Mesodermal cell (in vitro differentiated cells): ENCODE measurements around the gene PODNL1.

Experiments used
- H3K27ac ChIP-seq: 2 replicates; pipeline ENCODE4 v1.7.0; 2013; ENCODE audit warnings: mild to moderate bottlenecking, low read depth, low read length, moderate library complexity; ENCODE audit not compliant: severe bottlenecking
- H3K36me3 ChIP-seq: 2 replicates; pipeline ENCODE4 v1.7.1; 2013; ENCODE audit warnings: mild to moderate bottlenecking, low read length, moderate library complexity; ENCODE audit not compliant: control insufficient read depth, insufficient read depth
- H3K4me1 ChIP-seq: one replicate; pipeline ENCODE4 v1.7.1; 2013; ENCODE audit warnings: mild to moderate bottlenecking, low read length; ENCODE audit not compliant: insufficient read depth, control insufficient read depth, poor library complexity, severe bottlenecking
- H3K4me3 ChIP-seq: 2 replicates; pipeline ENCODE4 v1.7.0; 2013; ENCODE audit warnings: low read length, control low read depth, mild to moderate bottlenecking; ENCODE audit not compliant: insufficient read depth, poor library complexity, severe bottlenecking; ENCODE audit errors: extremely low read depth
- H3K9me3 ChIP-seq: 2 replicates; pipeline ENCODE4 v1.7.1; 2013; ENCODE audit warnings: mild to moderate bottlenecking, low read length, moderate library complexity; ENCODE audit not compliant: control insufficient read depth
- WGBS, 2 experiments: methylation state at CpG; one replicate each; pipeline ENCODE4 v1.1.5; 2013; ENCODE audit warnings: missing lambda C conversion rate in 2 of 2; ENCODE audit not compliant: insufficient coverage in 2 of 2; 5-methylcytosine and 5-hydroxymethylcytosine counted together

The PODNL1 gene

DNA sequence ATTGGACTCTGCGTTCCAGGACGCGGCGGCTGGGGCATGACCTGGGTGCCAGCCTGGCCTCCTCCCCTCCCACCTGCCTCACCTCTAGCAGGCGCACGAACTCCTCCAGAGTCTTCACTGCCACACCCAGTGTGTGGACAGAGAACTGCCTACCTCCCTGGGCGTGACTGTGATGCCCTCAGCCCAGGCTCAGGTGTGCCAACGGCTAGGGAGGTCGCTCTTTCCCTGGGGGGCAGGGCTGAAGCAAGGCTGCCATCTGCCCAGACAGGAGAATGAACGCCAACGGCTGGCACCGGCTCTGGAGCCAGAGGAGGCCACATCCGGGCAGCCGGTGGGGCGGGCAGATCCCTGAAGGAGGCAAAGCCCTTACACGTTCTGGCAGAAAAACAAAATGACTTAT is 49.9 kb downstream of the PODNL1 start:
- Histone ChIP-seq H3K4me1 (no peaks in the 10 kb centered on the region), H3K9me3 (no peaks in the 10 kb centered on the region), H3K36me3 (no peaks in the 10 kb centered on the region), H3K27ac (no peak overlapping the region), H3K4me3 (no peak overlapping the region)
- WGBS, 2 experiments = 90 to 91% methylated on average over 9 to 16 of the region's 16 CpGs

DNA sequence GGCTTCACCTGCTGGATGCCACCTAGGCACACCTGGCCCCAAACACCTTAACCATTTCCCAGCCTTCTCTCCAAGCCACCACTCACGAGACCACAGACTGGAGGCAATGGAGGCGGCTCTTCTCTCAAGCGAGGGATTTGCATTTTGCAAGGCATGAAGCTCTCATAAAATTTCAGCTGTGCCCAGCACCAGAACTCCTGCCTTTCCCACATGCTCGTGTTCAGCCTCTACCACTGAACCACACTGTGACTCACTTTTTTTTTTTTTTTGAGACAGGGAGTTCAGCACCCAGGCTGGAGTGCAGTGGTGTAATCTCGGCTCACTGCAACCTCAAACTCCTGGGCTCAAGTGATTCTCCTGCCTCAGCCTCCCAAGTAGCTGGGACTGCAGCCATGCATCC is 50.7 kb downstream of the PODNL1 start:
- H3K4me1 ChIP-seq = no peaks in the 10 kb centered on the region
- WGBS, 2 experiments = 89 to 92% methylated on average over 5 of the region's 5 CpGs

DNA sequence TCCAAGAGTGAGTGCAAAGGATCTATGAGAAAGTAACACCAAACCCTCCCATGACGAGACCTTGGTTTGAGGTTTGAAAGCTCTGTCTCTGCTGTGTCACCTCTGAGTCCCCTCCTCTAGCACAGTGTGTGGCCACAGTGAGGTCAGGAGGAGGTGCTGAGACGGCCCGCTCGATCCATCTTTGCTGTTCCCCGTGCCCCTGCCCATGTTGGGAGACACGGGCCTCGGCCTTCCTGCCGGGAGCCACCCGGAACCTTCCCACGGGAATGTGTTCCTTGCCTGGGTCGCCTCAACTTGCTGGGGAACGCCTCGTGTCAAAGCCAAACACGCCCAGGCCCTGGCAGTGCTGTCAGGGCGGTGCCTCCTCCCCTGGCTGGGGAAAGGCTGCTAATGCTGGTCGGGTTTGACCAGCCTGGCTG is 51.2 kb downstream of the PODNL1 start:
- WGBS, 2 experiments = 75 to 88% methylated on average over 14 to 16 of the region's 16 CpGs

More for the DNA sequence above, 50.7 kb downstream of the PODNL1 start:
- no peak overlapping the region for H3K4me3 ChIP-seq
- no peaks in the 10 kb centered on the region for H3K36me3 ChIP-seq
- H3K27ac ChIP-seq = no peak overlapping the region
- no peaks in the 10 kb centered on the region for H3K9me3 ChIP-seq

DNA sequence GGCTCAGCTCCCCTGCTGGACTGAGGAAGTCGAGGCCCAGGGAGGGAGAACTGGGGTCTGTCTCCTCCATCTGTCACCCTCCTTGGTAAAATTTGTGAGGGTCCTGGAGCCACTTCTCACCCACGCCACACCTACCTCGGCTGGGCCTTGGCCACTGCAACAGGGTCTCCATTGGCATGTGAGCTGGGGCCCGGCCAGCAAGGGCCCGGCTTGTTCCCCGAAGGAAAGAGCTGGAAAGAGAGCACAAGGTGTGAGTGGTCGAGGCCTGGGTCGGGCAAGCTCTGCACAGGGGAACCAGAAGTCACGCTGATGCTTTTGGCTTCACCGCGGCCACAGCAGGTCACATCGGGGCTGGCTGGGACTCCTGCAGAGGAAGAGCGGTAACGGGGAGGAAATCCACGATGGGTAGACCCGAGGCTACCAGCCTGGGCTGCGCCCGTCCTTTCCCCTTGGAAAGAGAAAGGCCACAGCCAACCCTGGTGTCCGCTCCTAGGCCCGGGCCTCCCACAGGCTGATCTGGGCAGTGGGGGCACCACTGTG is 52.3 kb downstream of the PODNL1 start:
- Histone ChIP-seq H3K36me3 (no peaks in the 10 kb centered on the region), H3K4me1 (peaks cover 10% of the 10 kb centered on the region), H3K9me3 (no peaks in the 10 kb centered on the region), H3K27ac (no peak overlapping the region), H3K4me3 (no peak overlapping the region)
- 95 to 96% methylated on average over 13 to 20 of the region's 20 CpGs for WGBS, 2 experiments

More for the DNA sequence above, 51.2 kb downstream of the PODNL1 start:
- no peaks in the 10 kb centered on the region for H3K4me1 ChIP-seq
- no peaks in the 10 kb centered on the region for H3K36me3 ChIP-seq
- no peak overlapping the region for H3K27ac ChIP-seq
- no peak overlapping the region for H3K4me3 ChIP-seq
- no peaks in the 10 kb centered on the region for H3K9me3 ChIP-seq

DNA sequence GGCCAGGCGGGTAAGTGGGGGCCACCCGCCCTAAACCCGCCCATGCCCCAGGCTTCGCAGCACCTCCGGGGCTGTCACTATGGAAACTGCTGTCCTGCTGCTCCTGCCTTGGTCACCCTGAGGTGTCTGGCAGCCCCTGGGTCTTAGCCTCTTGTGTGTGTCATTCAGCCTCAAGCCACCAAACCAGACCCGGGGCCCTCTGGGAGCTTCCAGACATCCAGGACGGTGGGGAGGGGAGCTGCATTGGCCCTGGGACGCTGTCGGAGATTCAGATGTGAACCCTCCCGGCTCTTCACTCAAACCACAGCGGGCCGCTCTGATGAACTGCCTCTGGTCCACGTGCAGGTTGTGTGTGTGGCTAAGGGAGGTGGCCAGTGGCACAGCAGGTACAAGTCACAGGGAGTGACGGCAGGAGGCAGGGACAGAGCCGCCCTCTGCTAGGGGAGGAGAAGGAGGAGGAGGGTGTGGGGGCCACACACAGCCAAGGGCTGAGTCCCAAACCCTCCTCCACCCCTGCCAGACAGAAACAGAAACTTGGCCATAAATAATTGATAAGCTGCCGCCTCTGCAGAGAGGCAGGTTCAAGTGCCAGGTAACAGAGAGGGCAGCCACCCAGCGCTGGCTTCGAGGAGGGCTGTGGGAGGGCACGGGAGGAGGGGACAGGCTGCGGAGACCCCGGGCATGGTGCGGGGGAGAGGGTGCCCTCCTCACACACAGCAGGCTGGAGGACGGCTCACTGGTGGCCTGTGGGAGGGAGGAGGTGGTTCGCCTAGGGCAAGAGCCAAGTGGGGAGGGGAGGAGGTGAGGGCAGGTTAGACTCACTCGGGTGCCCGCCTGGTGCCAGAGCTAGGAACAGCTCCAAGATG is 53.3 kb downstream of the PODNL1 start:
- Histone ChIP-seq H3K4me3 (no peak overlapping the region), H3K4me1 (peaks cover 16% of the 10 kb centered on the region), H3K9me3 (no peaks in the 10 kb centered on the region), H3K27ac (no peak overlapping the region), H3K36me3 (no peaks in the 10 kb centered on the region)
- 86 to 89% methylated on average over 13 to 18 of the region's 26 CpGs for WGBS, 2 experiments

DNA sequence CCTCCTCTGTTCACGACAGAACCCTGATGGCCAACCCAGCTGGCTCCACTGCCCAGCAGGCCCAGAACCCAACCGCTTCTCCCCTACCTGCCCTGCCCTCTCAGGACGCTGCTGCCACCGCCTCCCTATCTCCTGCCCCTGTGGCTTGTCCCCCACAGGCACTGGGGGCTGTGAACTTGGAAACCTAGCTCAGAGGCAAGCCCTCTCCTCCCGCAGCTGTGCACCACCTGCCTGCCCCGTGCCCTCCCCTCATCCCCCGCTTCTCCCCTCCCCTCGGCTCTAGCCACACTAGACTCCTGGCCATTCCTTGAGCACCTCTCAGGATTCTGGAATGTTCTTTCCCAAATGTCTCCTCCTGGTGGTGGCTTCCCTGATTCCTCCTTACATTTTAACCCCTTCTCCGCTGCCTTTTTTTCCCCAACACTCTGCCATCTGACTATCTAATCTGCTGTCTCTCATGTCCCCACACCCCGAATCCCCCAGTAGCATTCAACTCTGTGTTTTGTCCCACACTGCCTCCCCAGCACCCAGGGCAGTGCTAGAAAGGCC is 54.6 kb downstream of the PODNL1 start:
- Histone ChIP-seq H3K4me3 (no peak overlapping the region), H3K9me3 (no peaks in the 10 kb centered on the region), H3K27ac (no peak overlapping the region), H3K4me1 (peaks cover 16% of the 10 kb centered on the region), H3K36me3 (no peaks in the 10 kb centered on the region)
- WGBS, 2 experiments = 87 to 92% methylated on average over 5 to 10 of the region's 10 CpGs

DNA sequence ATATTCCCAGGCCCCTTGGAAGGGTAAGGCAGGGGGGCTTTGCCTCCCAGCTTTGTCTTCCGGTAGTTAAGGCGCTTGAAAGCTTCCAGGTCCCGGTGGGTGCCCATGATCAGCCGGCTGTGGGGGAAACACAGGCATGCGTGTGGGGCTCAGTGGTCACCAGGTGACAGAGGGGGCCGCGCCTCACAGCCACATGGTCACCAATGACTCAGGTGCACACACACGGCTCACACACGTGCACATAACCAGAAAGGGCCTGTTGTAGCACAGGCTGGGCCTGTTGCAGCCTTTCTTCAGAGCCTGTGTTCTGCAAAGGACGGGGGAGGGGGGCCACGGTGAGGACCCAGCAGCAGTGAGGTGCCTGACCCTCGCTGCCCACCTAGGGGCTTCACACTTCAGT is 55.4 kb downstream of the PODNL1 start:
- Histone ChIP-seq H3K4me3 (no peak overlapping the region), H3K4me1 (peaks cover 16% of the 10 kb centered on the region), H3K27ac (no peak overlapping the region), H3K9me3 (no peaks in the 10 kb centered on the region), H3K36me3 (no peaks in the 10 kb centered on the region)
- WGBS, 2 experiments = 94 to 96% methylated on average over 12 of the region's 12 CpGs

DNA sequence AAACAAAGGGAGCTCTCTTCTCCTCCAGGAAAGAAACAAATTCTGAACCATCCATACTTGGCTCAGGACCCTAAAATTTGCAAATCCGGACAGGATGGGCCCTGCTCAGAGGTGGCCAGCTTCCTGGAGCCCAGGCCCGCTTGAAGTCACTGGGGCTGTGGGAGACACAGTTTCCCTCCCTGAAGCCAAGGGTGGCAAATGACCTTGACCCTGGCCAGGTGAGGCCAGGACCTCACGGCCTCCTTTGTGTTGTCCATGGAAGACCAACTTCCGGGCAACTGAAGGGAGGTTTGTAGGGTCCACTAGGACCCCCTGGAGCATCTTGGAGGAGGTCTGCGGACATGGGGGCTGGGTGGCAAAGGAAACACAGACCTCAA is 55.8 kb downstream of the PODNL1 start:
- 92% methylated on average over 4 of the region's 5 CpGs for WGBS, 2 experiments

DNA sequence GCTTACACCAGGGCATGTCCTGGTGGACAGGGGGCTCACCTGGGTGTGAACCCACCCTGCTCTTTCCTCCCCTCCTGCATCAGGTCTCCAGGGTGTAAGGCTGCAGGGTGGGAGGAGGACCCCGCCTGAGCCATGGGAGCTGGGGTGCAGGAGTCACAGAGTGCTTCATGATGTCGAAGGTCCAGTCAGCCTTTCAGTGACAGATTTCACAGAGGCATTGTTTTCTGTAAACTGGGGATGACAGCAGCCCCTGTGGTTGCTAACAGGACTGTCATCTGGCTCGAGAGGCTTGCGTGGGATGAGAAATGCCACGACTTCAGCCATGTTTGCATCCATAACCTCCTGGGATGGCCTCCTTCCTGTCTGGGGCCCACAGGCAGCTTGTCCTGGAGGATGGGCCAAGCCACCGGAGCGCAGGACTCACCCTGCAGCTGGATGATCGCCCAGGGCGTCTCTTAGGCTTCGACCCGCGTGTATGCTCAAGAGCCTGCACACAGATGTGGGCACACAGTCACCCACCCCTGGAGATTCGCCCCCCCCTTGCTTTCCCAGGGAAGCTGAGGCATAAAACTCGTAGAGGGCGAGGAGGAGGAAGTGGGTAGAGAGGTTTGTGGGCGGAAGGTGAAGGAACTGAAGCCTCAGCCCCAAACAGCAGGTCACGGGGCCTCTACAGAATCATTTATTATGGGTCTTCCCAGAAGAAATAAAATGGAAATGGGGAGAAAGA is 56.4 kb downstream of the PODNL1 start:
- H3K36me3 ChIP-seq = no peaks in the 10 kb centered on the region
- 75 to 76% methylated on average over 10 to 15 of the region's 17 CpGs for WGBS, 2 experiments

More for the DNA sequence above, 55.8 kb downstream of the PODNL1 start:
- Histone ChIP-seq H3K4me3 (no peak overlapping the region), H3K4me1 (peaks cover 16% of the 10 kb centered on the region), H3K9me3 (no peaks in the 10 kb centered on the region), H3K27ac (no peak overlapping the region), H3K36me3 (no peaks in the 10 kb centered on the region)

DNA sequence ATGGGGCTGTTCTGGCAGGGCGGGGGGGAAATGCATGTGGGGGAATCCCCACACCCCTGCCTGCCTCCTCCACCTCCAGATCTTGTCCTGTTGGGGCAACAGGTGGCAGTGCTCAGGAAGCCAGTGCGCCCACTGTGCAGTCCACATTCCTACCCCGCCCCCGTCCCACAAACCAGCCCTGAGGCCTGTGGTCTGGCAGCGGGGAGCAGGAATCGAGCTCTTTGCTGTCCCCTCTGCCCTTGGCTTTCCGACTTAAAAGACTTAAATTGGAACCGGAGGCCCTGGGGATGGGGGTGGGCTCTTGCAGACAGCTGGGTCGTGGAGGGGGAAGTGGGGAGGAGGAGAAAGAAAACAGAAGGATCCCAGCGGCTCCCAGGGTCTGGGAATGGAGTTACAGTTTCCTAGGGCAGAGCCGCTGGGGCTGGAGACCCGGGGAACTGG is 56.9 kb downstream of the PODNL1 start:
- WGBS, 2 experiments = 6 to 23% methylated on average over 7 to 8 of the region's 12 CpGs
- H3K36me3 ChIP-seq = no peaks in the 10 kb centered on the region
- no peak overlapping the region for H3K4me3 ChIP-seq
- H3K9me3 ChIP-seq = no peaks in the 10 kb centered on the region
- H3K4me1 ChIP-seq = peaks cover 16% of the 10 kb centered on the region
- H3K27ac ChIP-seq = peak overlapping the region; percentile 77

More for the DNA sequence above, 56.4 kb downstream of the PODNL1 start:
- no peaks in the 10 kb centered on the region for H3K9me3 ChIP-seq
- H3K4me3 ChIP-seq = no peak overlapping the region
- peak overlapping the region; percentile 77 for H3K27ac ChIP-seq
- H3K4me1 ChIP-seq = peaks cover 16% of the 10 kb centered on the region
